Neutrophil (primary cell): ENCODE measurements around the gene NLRP14.

Experiments
- H3K27ac ChIP-seq: fragments of 200-600 bp; sonication (generic); 2 replicates; pipeline ENCODE4 v1.5.1; 2016; ENCODE audit warnings: mild to moderate bottlenecking, moderate library complexity
- H3K27me3 ChIP-seq: fragments of 200-600 bp; sonication (generic); 2 replicates; pipeline ENCODE4 v1.6.0; 2016; ENCODE audit warnings: mild to moderate bottlenecking
- H3K36me3 ChIP-seq: fragments of 200-600 bp; sonication (generic); 2 replicates; pipeline ENCODE4 v1.5.1; 2017
- H3K4me1 ChIP-seq, 2 experiments: fragments of 200-600 bp in 1 of 2; sonication (generic) in 1 of 2; 1 replicate in 1 of 2; 2 replicates in 1 of 2; pipeline versions ENCODE4 v1.5.1 to v1.6.1; 2013 to 2016; ENCODE audit warnings: low read depth in 1 of 2, low read length in 1 of 2, mild to moderate bottlenecking in 1 of 2, moderate library complexity in 1 of 2; ENCODE audit not compliant: control insufficient read depth in 1 of 2, insufficient read depth in 1 of 2
- H3K4me3 ChIP-seq, 2 experiments: fragments of 200-600 bp in 1 of 2; sonication (generic) in 1 of 2; 1 replicate in 1 of 2; 2 replicates in 1 of 2; pipeline ENCODE4 v1.5.1; 2013 to 2016; ENCODE audit warnings: low read depth in 1 of 2, low read length in 1 of 2, mild to moderate bottlenecking in 1 of 2, moderate library complexity in 1 of 2
- H3K9me3 ChIP-seq: fragments of 200-600 bp; sonication (generic); 2 replicates; pipeline ENCODE4 v1.5.1; 2016
- TF ChIP-seq, protein P1 (sequence below): fragments of 200-600 bp; sonication (generic); IDR thresholded peaks from 2 replicates; pipeline ENCODE4 v1.5.1; 2016; ENCODE audit warnings: antibody characterized with exemption

Gene NLRP14

DNA sequence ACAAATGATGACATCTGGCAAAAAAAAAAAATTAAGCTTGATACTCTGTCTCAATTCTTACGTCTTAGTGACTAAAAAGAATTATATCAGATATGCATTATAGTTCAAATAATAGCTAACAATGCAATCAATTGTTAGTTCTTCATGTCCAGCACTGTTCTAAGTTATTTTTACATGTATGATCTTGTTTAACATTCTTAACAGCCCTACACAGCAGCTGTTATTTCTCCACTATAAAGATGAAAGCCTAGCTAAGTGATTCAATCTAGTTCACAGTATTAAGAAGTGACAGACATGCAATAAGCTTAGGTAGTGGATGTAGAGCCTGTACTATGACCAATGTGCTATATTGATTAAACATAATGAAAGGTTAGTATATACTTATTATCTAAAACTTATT lies 4.3 kb upstream of the NLRP14 start:
- TF ChIP-seq, protein P1, sequence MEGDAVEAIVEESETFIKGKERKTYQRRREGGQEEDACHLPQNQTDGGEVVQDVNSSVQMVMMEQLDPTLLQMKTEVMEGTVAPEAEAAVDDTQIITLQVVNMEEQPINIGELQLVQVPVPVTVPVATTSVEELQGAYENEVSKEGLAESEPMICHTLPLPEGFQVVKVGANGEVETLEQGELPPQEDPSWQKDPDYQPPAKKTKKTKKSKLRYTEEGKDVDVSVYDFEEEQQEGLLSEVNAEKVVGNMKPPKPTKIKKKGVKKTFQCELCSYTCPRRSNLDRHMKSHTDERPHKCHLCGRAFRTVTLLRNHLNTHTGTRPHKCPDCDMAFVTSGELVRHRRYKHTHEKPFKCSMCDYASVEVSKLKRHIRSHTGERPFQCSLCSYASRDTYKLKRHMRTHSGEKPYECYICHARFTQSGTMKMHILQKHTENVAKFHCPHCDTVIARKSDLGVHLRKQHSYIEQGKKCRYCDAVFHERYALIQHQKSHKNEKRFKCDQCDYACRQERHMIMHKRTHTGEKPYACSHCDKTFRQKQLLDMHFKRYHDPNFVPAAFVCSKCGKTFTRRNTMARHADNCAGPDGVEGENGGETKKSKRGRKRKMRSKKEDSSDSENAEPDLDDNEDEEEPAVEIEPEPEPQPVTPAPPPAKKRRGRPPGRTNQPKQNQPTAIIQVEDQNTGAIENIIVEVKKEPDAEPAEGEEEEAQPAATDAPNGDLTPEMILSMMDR, result no peak
- no peak overlapping the region for H3K27ac ChIP-seq

DNA sequence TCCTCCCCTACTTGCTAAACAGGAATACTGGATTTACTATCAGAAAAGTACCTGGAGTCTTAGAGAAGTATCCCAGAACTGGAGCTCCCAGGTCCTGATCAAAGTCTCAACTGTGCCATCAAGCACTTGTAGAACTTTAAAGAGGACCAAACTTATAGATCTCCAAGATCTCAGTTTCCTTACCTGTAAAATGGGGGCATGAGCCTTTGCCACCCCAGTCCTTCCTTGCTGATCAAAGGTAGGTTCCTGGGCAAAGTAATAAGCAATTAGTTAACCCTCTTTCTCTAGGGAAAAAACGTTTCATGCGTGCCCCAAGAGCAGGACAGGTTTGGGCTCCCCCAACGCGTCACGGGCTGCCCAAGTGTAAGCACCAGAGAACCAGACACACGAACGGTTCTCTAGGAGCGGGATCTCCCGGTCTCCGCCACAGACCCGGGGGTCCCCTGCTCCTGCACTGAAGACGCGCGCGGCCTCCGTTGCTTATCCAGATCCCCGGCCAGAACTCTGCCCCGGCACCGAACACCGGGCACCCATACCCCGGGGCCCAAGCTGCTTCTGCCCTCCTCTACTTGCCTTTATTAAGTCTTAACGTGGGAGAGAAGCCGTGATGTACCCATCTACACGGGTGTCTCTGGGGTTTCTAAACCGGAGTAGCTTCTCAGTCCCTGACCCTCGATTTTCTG lies 638 bp upstream of the NLRP14 start:
- TF ChIP-seq, protein P1, result no peak

More for the DNA sequence above, 4.3 kb upstream of the NLRP14 start:
- H3K4me1 ChIP-seq, result peaks cover 0 to 17% of the 10 kb centered on the region in 2 experiments
- no peaks in the 10 kb centered on the region for H3K36me3 ChIP-seq
- no peak overlapping the region for H3K4me3 ChIP-seq
- H3K27me3 ChIP-seq, result peaks cover 31% of the 10 kb centered on the region
- no peaks in the 10 kb centered on the region for H3K9me3 ChIP-seq

DNA sequence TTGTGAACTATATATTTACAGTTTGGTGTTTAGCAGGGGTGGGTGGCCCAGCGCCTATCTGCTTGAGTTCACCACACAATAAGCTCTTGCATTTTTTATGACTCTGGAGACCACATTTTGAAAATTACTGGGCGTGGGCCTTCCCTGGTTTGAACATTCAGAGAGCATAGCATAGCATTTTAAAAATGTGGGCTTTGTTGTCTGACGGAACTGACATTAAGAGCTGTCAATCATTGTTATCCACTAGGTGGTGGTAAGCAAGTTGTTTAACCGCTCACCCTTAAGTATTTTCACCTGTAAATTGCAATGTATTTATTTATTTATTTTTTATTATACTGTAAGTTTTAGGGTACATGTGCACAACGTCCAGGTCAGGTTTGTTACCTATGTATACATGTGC lies 1.0 kb downstream of the NLRP14 start:
- TF ChIP-seq, protein P1, result no peak
- H3K27me3 ChIP-seq, result peaks cover 41% of the 10 kb centered on the region
- no peaks in the 10 kb centered on the region for H3K36me3 ChIP-seq
- peaks cover 0 to 14% of the 10 kb centered on the region in 2 experiments for H3K4me1 ChIP-seq
- H3K27ac ChIP-seq, result no peak overlapping the region
- H3K9me3 ChIP-seq, result no peaks in the 10 kb centered on the region
- H3K4me3 ChIP-seq, result no peak overlapping the region

More for the DNA sequence above, 638 bp upstream of the NLRP14 start:
- H3K27me3 ChIP-seq, result peaks cover 41% of the 10 kb centered on the region
- peaks cover 0 to 14% of the 10 kb centered on the region in 2 experiments for H3K4me1 ChIP-seq
- H3K9me3 ChIP-seq, result no peaks in the 10 kb centered on the region
- H3K4me3 ChIP-seq, result peak overlapping the region in 1 of 2 experiments; percentile 40
- no peak overlapping the region for H3K27ac ChIP-seq
- no peaks in the 10 kb centered on the region for H3K36me3 ChIP-seq

DNA sequence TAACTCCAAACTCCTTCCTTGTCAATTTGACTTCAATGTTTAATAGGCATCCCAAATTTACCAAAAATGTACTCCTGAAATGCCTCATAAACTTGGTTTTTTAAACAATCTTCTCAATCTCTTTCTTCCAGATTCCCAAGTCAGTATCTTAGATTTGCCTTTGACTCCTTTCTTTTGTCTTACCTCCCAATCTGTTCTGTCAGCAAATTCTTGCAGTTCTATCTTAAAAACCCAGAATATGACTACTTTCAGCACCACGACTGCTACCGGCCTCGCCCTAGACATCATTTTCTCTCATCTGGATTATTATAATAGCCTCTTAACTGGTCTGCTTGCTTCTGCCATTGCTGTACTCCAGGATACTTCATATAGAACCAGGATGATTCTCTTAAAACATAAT lies 7.9 kb downstream of the NLRP14 start:
- H3K27ac ChIP-seq, result no peak overlapping the region
- H3K4me1 ChIP-seq, result no peaks in the 10 kb centered on the region
- no peaks in the 10 kb centered on the region for H3K36me3 ChIP-seq
- no peak overlapping the region for H3K4me3 ChIP-seq
- TF ChIP-seq, protein P1, result no peak
- no peaks in the 10 kb centered on the region for H3K9me3 ChIP-seq
- peaks cover 6% of the 10 kb centered on the region for H3K27me3 ChIP-seq

DNA sequence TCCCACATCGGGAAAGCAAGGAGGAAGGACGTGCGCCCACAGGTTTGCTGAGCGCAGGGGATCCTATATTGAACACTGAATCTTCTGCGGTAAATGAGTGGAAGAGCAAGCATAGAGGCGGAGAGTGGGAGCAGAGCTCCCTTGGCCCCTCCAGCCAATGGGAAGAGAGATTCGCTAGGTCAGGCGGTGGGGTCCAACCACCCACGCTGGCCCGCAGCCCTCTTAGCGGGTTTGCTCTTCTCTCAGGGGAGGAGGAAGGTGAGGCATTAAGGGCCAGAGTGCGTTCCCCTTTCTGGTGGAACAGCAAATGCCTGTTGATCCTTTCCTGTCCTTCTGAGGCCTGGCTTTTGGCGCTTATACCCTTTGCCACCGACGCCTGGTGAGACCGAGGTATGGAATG lies 10.6 kb downstream of the NLRP14 start:
- Histone ChIP-seq H3K27ac (no peak overlapping the region), H3K36me3 (no peaks in the 10 kb centered on the region), H3K9me3 (no peaks in the 10 kb centered on the region), H3K4me1 (no peaks in the 10 kb centered on the region), H3K27me3 (no peaks in the 10 kb centered on the region), H3K4me3 (no peak overlapping the region)
- TF ChIP-seq, protein P1, result no peak
